ENCODE data around the gene TTLL13.

TTLL13 gene

DNA sequence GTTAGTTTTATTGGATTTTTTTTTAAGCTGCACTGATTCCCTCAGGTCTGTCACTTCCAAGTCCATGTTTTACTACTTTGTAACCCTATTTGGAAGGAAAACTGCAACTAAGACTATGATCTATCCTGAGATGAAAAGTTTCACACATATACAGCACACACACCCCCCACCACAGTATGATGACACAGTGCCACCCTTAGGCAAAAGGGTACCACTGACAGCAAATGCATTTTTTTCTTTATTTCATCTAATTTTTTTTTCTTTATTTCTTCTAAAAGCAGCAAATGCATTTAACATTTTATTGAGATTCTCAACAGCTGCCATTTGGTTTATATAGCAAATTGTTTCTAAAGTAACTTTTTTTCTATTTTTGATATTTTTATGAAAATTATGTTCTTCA lies 37.3 kb downstream of the TTLL13 start:
- no peak overlapping the region for H3K9ac ChIP-seq (ENCODE audit: low read length)
- H3K23ac ChIP-seq (ENCODE audit: low read length): no peak overlapping the region
- H3K79me1 ChIP-seq (ENCODE audit: low read length): no peaks in the 10 kb centered on the region
- H3K27ac ChIP-seq (ENCODE audit: low read depth, low read length): no peak overlapping the region
- no peak overlapping the region for H4K8ac ChIP-seq (ENCODE audit: low read depth, low read length)
- H2BK120ac ChIP-seq (ENCODE audit: insufficient read depth, low read length, poor library complexity): no peak overlapping the region
- H3K27me3 ChIP-seq (ENCODE audit: insufficient read depth, low read length): no peaks in the 10 kb centered on the region
- H3K9me3 ChIP-seq (ENCODE audit: insufficient read depth, low read depth, low read length): no peaks in the 10 kb centered on the region
- H2AK5ac ChIP-seq (ENCODE audit: low read length): no peak overlapping the region
- no peak overlapping the region for H4K91ac ChIP-seq (ENCODE audit: low read depth, low read length)
- no peak overlapping the region for H3K4me3 ChIP-seq (ENCODE audit: low read depth, low read length)
- H3K4me1 ChIP-seq (ENCODE audit: control insufficient read depth in 1 of 2, insufficient read depth in 2 of 2, low read length in 2 of 2): peaks cover 0 to 2% of the 10 kb centered on the region in 2 experiments
- no peak overlapping the region for H2BK5ac ChIP-seq (ENCODE audit: low read depth, low read length, poor library complexity)
- no peaks in the 10 kb centered on the region for H3K36me3 ChIP-seq (ENCODE audit: control insufficient read depth in 1 of 2, insufficient read depth in 2 of 2, low read length in 2 of 2)
- no peak overlapping the region for H3K4ac ChIP-seq (ENCODE audit: low read depth, low read length)
- no peak overlapping the region for H2AFZ ChIP-seq (ENCODE audit: insufficient read depth, low read length, poor library complexity)
- H3K4me2 ChIP-seq (ENCODE audit: low read length): no peak overlapping the region
- H3K79me2 ChIP-seq (ENCODE audit: control insufficient read depth, insufficient read depth, low read length, poor library complexity): no peaks in the 10 kb centered on the region
- H2BK12ac ChIP-seq (ENCODE audit: low read length): no peak overlapping the region
- no peak overlapping the region for H3K14ac ChIP-seq (ENCODE audit: low read length)
- DNase-seq: no peak
- H4K12ac ChIP-seq (ENCODE audit: low read depth, low read length): no peak overlapping the region
- no peak overlapping the region for H3K18ac ChIP-seq (ENCODE audit: low read length)

DNA sequence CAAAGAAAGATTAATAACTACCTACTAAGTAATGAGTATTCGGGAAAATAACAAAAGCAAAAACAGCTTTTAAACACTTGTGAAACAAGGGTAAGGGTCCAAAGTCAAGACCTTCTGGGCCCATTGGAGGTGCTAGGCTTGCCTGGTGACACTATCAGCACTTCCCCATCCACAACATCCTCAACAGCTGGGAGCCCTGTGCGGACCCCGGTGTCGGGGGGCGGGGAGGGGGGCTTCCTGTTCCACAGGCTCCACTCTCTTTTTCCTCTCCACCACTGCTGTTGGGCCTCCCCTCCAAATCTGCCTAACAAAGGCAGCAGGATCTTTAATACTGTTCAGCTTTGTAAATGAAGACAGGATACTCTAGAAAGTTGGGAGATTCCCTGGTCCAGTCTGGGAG lies 37.7 kb downstream of the TTLL13 start:
- no CpG with 5 or more reads among the region's 5 CpGs for WGBS (ENCODE audit: extremely low coverage, insufficient coverage, insufficient read length)
- no peak overlapping the region for H3K14ac ChIP-seq (ENCODE audit: low read length)
- H3K79me2 ChIP-seq (ENCODE audit: control insufficient read depth, insufficient read depth, low read length, poor library complexity): no peaks in the 10 kb centered on the region
- no peaks in the 10 kb centered on the region for H3K36me3 ChIP-seq (ENCODE audit: control insufficient read depth in 1 of 2, insufficient read depth in 2 of 2, low read length in 2 of 2)
- H4K12ac ChIP-seq (ENCODE audit: low read depth, low read length): no peak overlapping the region
- H3K27me3 ChIP-seq (ENCODE audit: insufficient read depth, low read length): no peaks in the 10 kb centered on the region
- H3K23ac ChIP-seq (ENCODE audit: low read length): no peak overlapping the region
- no peak overlapping the region for H3K4me3 ChIP-seq (ENCODE audit: low read depth, low read length)
- no peak for DNase-seq
- no peaks in the 10 kb centered on the region for H3K79me1 ChIP-seq (ENCODE audit: low read length)
- H4K8ac ChIP-seq (ENCODE audit: low read depth, low read length): no peak overlapping the region
- H2BK5ac ChIP-seq (ENCODE audit: low read depth, low read length, poor library complexity): no peak overlapping the region
- no peak overlapping the region for H2AFZ ChIP-seq (ENCODE audit: insufficient read depth, low read length, poor library complexity)
- H3K9me3 ChIP-seq (ENCODE audit: insufficient read depth, low read depth, low read length): no peaks in the 10 kb centered on the region
- H4K91ac ChIP-seq (ENCODE audit: low read depth, low read length): no peak overlapping the region
- H3K4me1 ChIP-seq (ENCODE audit: control insufficient read depth in 1 of 2, insufficient read depth in 2 of 2, low read length in 2 of 2): peaks cover under 1 to 4% of the 10 kb centered on the region in 2 experiments
- no peak overlapping the region for H2AK5ac ChIP-seq (ENCODE audit: low read length)
- H2BK120ac ChIP-seq (ENCODE audit: insufficient read depth, low read length, poor library complexity): no peak overlapping the region
- no peak overlapping the region for H2BK12ac ChIP-seq (ENCODE audit: low read length)
- no peak overlapping the region for H3K27ac ChIP-seq (ENCODE audit: low read depth, low read length)
- no peak overlapping the region for H3K4me2 ChIP-seq (ENCODE audit: low read length)
- H3K4ac ChIP-seq (ENCODE audit: low read depth, low read length): no peak overlapping the region
- no peak overlapping the region for H3K9ac ChIP-seq (ENCODE audit: low read length)
- H3K18ac ChIP-seq (ENCODE audit: low read length): no peak overlapping the region

DNA sequence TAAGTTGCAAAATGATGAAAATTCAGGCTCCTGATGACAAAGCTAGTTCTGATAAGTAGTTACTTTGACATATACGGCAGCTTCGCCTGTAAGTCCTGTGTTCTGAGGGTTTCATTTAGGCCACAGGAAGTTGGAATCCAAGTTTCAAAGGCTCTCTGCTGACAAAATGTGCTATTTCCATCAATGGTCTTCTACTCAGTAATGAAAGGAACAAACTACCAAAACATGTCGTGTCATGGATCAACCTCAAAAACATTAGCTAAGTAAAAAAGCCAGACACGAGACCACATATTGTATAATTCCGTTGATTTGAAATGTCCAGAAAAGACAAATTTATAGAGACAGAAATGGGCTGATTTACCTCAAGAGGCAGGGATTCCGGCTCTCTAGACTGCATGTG lies 38.6 kb downstream of the TTLL13 start:
- H3K27ac ChIP-seq (ENCODE audit: low read depth, low read length): no peak overlapping the region
- no peak overlapping the region for H2BK5ac ChIP-seq (ENCODE audit: low read depth, low read length, poor library complexity)
- no CpG with 5 or more reads among the region's 6 CpGs for WGBS (ENCODE audit: extremely low coverage, insufficient coverage, insufficient read length)
- H3K9me3 ChIP-seq (ENCODE audit: insufficient read depth, low read depth, low read length): no peaks in the 10 kb centered on the region
- H3K14ac ChIP-seq (ENCODE audit: low read length): no peak overlapping the region
- no peak overlapping the region for H2BK120ac ChIP-seq (ENCODE audit: insufficient read depth, low read length, poor library complexity)
- no peak overlapping the region for H4K8ac ChIP-seq (ENCODE audit: low read depth, low read length)
- no peak overlapping the region for H2AK5ac ChIP-seq (ENCODE audit: low read length)
- no peak overlapping the region for H3K4ac ChIP-seq (ENCODE audit: low read depth, low read length)
- no peak overlapping the region for H4K91ac ChIP-seq (ENCODE audit: low read depth, low read length)
- no peak overlapping the region for H3K4me3 ChIP-seq (ENCODE audit: low read depth, low read length)
- no peak overlapping the region for H3K9ac ChIP-seq (ENCODE audit: low read length)
- H3K79me2 ChIP-seq (ENCODE audit: control insufficient read depth, insufficient read depth, low read length, poor library complexity): no peaks in the 10 kb centered on the region
- no peak overlapping the region for H2AFZ ChIP-seq (ENCODE audit: insufficient read depth, low read length, poor library complexity)
- H3K79me1 ChIP-seq (ENCODE audit: low read length): no peaks in the 10 kb centered on the region
- no peak overlapping the region for H4K12ac ChIP-seq (ENCODE audit: low read depth, low read length)
- no peak overlapping the region for H3K4me2 ChIP-seq (ENCODE audit: low read length)
- H3K18ac ChIP-seq (ENCODE audit: low read length): no peak overlapping the region
- H3K27me3 ChIP-seq (ENCODE audit: insufficient read depth, low read length): no peaks in the 10 kb centered on the region
- H2BK12ac ChIP-seq (ENCODE audit: low read length): no peak overlapping the region
- H3K36me3 ChIP-seq (ENCODE audit: control insufficient read depth in 1 of 2, insufficient read depth in 2 of 2, low read length in 2 of 2): no peaks in the 10 kb centered on the region
- H3K23ac ChIP-seq (ENCODE audit: low read length): no peak overlapping the region
- H3K4me1 ChIP-seq (ENCODE audit: control insufficient read depth in 1 of 2, insufficient read depth in 2 of 2, low read length in 2 of 2): peaks cover 2 to 8% of the 10 kb centered on the region in 2 experiments
- DNase-seq: no peak

DNA sequence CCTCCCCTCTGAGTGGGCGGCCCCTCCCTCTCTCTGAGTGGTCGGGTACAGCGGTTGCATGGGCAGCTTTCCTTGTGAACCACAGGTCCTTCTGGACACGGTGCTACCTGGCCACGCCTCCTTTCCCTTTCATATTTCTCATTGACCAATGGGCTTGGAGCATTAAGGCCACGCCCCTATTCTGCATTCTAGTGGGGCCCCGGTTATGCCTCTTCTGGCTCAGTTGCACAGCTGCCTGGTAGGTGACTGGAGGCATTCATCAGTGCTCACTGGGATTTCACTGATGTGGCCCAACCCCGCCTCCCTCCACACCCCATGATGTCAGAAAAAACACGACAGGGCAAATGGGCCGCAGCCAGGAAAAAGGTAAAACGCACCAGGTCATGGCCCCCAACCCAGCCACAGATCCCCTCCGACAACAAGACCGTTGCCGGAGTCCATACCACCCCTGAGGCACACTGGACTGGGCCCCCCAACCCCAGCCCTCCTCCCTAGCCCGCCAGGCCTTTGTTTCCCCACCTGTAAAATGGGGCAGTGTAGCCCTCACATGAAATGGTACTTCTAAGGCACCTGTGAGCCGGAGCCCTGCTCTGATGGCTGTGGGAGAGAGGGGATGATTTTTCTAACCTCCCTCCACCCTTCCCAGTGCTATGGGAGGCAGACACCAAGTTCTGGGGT lies 42.5 kb downstream of the TTLL13 start:
- no peaks in the 10 kb centered on the region for H3K79me1 ChIP-seq (ENCODE audit: low read length)
- H4K12ac ChIP-seq (ENCODE audit: low read depth, low read length): no peak overlapping the region
- H2BK12ac ChIP-seq (ENCODE audit: low read length): no peak overlapping the region
- H4K91ac ChIP-seq (ENCODE audit: low read depth, low read length): no peak overlapping the region
- H3K14ac ChIP-seq (ENCODE audit: low read length): no peak overlapping the region
- H2AFZ ChIP-seq (ENCODE audit: insufficient read depth, low read length, poor library complexity): no peak overlapping the region
- no CpG with 5 or more reads among the region's 16 CpGs for WGBS (ENCODE audit: extremely low coverage, insufficient coverage, insufficient read length)
- peaks cover 2 to 8% of the 10 kb centered on the region in 2 experiments for H3K4me1 ChIP-seq (ENCODE audit: control insufficient read depth in 1 of 2, insufficient read depth in 2 of 2, low read length in 2 of 2)
- H3K27ac ChIP-seq (ENCODE audit: low read depth, low read length): no peak overlapping the region
- H3K9me3 ChIP-seq (ENCODE audit: insufficient read depth, low read depth, low read length): no peaks in the 10 kb centered on the region
- no peaks in the 10 kb centered on the region for H3K27me3 ChIP-seq (ENCODE audit: insufficient read depth, low read length)
- no peak overlapping the region for H3K23ac ChIP-seq (ENCODE audit: low read length)
- no peak overlapping the region for H3K4ac ChIP-seq (ENCODE audit: low read depth, low read length)
- DNase-seq: peak; percentile 54 to 70
- H3K9ac ChIP-seq (ENCODE audit: low read length): no peak overlapping the region
- no peak overlapping the region for H2AK5ac ChIP-seq (ENCODE audit: low read length)
- H3K4me3 ChIP-seq (ENCODE audit: low read depth, low read length): no peak overlapping the region
- H3K36me3 ChIP-seq (ENCODE audit: control insufficient read depth in 1 of 2, insufficient read depth in 2 of 2, low read length in 2 of 2): no peaks in the 10 kb centered on the region
- no peak overlapping the region for H4K8ac ChIP-seq (ENCODE audit: low read depth, low read length)
- no peak overlapping the region for H3K18ac ChIP-seq (ENCODE audit: low read length)
- no peak overlapping the region for H2BK120ac ChIP-seq (ENCODE audit: insufficient read depth, low read length, poor library complexity)
- H3K4me2 ChIP-seq (ENCODE audit: low read length): no peak overlapping the region
- no peak overlapping the region for H2BK5ac ChIP-seq (ENCODE audit: low read depth, low read length, poor library complexity)
- H3K79me2 ChIP-seq (ENCODE audit: control insufficient read depth, insufficient read depth, low read length, poor library complexity): no peaks in the 10 kb centered on the region
